NCI-H1436 treated with DMSO at 0.1 percent for 48 hours (cell line): ENCODE measurements around the gene ARMH4.

Experiments
- DNase-seq: peaks from one replicate; lab custom pipeline; 2025; lab: John Stamatoyannopoulos, UW

The ARMH4 gene

DNA sequence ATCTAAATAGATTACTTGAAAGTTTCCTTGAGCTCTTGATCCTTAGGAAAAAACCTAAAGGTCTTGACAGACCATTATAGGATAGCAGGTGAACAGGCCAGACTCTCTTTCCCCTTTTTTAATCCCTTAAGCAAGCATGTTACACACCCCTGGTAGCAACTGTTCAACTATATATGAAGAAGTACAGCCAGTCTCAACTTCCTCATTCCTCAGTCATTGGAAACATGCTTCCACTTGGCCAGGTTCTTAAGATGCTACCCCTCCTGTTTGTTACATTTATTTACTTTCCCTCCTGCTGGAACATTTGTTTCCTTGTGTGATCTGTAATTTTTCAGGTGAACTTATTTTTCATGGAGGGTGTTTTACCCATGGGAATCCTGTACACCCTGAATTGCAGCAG is 124.1 kb downstream of the ARMH4 start:
- no peak for DNase-seq

DNA sequence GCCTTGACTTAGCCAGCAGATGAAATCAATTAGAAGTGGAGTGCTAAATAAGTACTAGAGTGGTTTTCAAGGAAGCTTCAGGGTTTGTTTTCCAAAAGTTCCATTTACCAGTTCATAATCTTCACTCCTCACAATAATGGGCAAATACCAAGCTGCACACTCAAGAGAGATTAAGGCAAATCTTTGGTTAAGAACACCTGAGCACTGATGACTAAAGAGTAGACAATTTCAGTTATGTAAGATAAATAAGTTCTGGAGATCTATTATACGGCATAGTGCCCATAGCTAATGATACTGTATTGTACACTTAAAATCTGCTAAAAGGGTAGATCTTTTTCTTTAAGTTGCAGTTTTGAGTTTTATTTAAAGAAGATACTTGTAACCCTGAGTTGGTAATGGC is 125.0 kb downstream of the ARMH4 start:
- no peak for DNase-seq

DNA sequence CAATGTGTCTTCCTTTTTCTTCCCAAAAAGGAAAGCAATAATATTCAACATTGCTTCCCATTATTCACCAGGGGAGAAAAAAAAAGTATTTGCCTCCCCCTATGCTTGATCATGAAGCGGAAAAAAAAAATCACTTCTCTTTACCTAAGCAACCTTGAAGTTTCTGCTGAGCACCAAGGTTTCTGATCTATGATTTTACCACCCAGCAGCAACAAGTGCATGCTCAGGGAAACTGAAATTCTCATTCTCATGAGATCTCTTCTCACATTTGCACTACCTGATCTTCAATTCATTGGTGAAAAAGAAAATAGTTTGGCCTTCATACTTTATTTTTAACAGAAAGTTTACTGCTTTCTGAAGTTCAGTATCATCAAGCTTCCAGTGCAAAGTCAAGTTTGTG is 125.8 kb downstream of the ARMH4 start:
- no peak for DNase-seq

DNA sequence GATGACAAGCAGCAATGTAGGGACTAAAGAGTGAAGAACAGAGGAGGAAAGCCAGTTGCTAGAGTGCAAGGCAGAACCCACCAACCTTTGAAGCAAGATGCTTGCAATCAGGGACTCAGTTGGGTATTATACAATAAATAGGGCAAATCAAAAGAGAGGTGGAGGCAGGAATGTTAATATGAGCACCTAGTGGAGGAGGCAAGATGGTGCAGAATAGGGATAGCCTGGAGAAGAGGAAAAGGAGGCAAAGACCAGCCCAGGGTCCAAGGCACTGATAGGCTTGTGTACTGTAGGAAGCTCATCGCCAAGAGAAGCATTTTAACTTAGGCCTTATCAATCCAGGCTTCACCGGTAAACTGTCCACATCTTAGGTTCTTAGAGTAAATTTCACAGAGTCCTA is 137.2 kb downstream of the ARMH4 start:
- DNase-seq, result no peak

DNA sequence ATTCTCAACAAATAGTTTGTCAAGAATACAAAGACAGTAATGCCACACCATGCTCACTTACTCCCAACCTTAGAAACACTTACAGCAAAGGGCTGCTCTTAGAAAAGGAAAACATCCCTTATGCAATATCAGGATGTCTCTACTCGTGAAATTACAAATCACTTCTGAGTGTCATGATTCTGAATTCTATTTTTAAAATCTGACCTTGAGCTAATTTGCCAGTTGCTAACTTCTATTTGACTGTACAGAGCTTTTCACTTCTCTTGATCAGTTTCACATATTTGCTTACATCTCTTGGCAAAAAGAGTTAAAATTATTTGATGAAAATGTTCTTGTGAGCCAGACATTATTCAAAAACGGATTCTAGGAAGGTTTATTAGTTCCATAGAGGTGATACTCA is 149.4 kb downstream of the ARMH4 start:
- DNase-seq, result no peak

DNA sequence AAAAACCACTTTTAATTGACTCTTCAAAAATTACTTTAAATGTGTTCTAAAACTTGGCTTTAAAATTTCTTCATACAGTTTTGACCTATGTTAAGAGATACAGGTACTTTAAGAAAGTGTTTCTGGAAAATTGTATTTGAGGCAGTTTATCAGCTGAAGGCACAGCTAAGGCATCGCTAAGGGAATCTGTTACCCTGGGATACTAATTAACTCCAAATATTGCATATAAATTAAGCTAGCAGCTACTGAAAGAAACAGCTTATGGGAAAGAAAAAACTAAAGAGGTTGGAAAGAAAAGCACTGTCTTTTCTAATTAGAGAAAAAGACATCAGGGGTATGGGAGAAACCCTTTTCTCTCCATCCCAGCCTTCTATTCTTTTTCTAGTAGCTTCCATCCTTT is 152.0 kb downstream of the ARMH4 start:
- no peak for DNase-seq

DNA sequence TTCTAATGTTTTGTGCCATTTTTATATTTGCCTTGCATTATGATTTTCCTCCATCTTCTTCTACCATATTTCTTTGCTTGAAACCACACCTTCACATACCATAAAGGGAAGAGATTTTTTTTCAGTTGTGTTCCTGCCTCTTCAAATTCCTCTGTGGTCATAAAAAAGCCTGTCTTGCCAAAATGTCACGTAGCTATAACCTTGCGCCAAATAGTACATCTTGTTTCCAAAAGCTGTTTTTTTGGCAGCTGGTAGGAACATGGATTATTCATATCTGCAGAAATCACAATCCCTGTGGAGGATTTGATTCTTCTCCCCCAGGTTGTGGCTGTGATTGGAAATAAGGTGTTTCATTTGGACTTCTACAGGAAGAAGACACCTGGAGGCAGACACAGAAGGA is 152.5 kb downstream of the ARMH4 start:
- no peak for DNase-seq

DNA sequence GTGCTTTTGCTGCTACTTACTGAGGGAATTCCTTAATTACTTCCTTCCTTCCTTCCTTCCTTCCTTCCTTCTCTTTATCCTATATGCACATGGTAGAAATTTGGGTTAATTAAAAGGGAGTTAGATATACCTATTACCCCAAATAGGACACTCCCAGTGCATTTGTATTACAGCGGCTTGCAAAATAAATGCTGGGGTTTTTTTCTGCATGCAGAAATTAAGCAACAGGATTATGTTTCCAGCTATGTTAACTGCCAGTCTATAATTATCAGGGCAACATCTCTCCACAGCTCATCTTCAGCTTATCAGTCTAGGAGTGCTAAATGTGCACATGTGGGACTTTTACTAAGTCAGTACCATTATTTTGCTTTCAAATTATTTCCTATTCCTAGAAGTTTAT is 153.2 kb downstream of the ARMH4 start:
- no peak for DNase-seq

DNA sequence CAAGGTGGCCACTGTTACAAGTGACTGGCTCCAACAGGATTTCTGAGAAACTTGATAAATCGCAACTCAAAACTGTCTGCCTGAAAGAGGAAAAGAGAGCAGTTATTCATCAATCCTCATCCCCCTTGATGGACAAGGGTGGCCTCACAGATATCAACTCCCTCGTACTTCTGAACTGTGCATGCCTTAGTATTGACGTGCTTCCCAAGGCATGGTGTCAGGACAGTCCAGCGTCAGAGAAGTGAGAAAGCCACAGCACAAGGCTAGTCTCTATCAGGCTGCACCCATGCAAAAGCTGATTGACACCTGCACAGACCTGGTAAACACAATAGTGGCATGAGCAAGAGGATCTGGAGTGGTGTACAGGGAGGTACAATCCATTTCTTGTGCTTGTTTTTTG is 160.7 kb downstream of the ARMH4 start:
- no peak for DNase-seq

DNA sequence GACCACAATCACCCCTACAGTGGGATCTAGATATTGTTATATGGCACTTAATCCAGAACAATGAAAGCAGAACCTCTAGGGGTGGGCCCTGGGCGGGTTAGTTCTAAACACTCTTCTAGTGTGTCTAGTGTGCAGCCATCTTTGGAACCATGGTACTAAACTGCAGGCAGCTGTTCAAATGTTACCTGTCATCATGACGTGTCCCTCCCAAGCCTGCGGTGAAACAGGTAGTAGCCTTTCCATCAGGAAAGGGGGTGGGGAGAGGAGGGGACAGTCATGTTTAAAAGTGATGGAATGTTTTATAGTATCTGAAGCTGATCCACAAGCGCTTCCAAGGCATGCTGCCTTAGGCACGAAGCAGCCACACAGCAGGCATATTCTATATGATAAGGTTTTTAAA is 163.6 kb downstream of the ARMH4 start:
- DNase-seq, result no peak

DNA sequence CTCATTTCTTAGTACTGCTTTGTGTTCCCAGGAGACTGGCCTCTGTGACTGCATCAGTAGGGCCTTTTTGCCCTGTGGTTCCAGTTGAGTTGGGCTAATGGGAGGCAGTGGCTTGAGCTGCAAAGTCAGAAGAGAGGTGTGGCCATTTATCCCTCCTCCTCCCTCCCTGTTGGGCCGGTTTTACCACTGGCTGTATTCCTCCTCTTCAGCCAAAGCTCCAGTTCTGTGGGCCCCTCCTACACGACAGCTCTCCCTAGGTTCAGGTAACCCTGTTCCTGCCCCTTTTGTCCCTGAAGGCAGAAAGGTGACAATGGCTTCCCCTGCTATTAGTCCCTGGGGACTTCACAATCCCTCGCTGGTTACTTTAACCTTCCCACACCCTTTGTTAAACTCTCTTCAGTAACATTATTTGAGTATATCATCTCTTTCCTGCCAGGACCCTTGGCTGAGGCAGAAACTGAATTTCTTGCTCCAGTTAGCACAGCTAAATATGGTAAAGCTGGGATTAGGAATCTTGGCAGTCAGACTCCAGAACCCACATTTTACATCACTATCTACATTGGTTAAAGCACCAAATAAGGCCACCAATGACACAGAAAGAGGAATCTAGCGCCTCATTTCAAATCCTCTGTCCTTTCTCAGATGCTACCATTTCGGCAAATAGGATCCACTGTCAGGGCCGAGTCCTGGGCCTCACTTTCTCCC is 164.3 kb downstream of the ARMH4 start:
- no peak for DNase-seq

DNA sequence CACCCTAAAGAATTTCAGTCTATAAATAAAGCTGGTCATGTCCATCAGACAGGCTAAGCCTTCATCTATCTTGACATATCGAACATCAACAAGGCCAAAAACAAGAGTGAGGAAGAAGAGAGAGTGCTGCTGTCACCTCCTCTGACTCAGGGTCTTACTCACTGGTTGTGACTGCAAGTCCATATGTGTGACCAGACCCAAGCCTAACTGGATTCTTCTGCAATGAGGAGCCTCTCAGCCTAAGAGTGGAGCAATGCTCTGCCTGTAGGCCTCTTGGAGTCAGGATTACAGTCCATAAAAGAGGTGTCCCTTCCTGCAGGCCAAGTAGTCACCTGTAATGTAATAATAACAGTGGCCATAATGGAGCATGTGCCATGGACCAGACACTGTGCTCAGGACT is 165.0 kb downstream of the ARMH4 start:
- no peak for DNase-seq

DNA sequence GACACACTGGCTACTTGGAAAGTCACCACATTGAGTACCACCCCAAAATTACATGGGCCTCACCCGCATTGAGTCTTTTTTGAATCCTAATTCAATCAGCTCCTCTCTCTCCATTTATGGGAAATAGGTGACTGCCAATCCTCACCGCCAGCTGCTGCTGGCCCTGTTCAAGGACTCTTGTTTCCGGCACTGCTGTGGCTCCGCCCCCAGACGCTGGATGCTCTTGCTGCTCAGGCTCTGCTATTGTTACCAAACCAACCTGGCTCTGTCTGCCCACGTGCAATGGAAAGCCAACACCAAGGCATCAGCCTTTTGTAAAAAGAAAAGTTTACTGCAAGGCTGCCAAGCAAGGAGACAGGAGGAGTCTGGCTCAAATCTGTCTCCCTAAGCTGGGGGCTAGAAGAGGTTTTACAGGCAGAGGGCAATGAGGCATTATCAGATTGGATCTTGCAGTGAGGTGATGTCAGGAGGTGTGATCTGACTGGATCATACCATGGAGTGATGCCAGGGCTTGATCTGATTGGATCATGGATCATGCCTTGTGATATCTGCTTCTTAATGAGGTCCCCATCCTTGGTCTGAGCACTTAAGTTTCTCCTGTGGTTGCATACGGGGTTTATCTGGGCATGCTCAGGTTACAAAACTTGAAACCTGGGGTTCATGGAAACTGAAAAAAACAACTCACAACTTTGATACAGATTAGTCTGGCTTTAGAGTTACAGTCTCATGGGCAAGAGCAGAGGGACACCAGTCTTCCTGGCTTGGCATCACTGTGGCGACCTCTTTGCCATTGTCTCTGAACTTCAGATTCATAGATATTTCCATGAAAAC is 169.0 kb downstream of the ARMH4 start:
- peak; percentile 98 for DNase-seq

DNA sequence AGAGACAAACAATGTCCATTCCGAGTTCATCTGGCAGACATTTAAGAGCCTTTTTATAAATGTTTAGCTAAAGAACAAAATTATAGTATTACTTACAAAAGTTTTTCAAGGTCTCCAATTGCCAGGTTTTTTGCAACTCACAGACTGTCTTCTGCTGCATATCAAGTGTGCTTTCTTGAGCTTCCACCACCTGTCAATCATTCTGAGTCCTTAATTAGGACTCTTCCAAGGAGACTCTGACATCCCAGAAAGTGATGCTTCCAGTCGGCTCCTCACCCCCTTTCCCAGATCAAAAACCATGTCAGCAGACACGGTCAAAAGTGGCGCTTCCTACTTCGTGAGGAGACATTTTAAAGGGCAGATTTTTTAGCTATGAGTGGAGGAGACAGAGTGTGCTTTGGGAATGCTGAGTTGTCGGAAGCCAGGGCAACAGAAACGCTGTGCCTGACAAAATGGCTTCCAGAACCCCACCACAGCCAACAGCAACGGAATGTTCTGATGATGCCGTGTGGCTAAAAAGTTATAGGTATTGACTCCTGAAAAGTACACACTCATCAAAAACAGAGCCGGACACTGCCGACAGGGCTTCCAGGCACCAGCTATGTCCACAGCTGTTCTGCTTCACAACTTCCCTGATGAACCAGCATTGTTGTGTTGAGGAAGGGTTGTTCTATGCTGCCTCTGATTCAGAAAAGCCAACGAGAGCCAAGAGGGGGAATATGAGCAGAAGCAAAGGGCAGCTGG is 170.0 kb downstream of the ARMH4 start:
- no peak for DNase-seq

DNA sequence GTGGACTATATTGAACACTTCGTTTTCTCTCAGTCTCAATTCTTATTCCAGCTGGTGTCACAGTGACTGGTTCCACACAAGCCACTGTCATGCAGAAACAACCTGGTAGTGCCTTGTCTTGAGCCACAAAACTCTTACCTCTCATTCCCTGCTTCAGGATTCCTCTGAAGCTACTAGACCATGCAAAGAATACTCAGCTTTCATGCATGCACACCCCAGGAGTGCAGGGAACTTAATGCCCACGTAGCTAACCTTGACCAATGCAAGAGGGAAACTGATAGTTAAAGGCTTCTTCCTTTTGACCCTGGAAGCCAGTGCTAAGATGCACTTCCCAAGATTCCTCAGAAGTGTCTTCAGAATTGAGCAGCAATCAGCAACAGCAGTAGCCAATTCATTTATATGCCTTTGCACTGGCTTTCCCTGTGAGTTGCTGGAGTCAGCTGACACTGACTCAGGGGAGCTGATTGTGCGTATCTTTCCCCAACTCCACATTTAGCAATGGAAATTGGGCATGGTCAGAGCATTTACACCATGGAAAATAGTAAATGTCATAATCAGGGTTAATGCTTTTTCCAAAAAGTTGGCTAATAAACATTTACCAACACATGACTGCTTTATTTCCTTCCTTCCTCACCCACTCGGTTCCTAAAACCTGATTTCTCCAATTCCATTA is 172.5 kb downstream of the ARMH4 start:
- DNase-seq, result no peak

DNA sequence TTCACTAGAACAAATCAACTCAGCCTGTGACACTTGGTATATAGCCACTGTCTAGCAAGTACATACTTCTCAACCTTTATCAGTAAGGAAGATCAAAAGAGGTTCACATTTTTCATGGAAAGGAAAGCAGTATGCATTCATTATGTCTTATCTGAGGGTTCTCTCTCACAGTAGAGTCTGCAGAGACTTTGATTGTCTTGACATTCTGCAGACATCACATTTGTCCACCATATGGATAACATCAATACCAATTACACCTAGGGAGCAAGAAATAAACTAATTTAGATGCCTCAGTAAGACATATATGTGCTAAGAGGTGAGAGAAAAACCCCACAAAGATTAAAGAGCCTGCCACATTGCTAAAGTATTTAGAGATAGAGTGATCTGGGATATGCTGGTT is 175.3 kb downstream of the ARMH4 start:
- DNase-seq, result no peak

DNA sequence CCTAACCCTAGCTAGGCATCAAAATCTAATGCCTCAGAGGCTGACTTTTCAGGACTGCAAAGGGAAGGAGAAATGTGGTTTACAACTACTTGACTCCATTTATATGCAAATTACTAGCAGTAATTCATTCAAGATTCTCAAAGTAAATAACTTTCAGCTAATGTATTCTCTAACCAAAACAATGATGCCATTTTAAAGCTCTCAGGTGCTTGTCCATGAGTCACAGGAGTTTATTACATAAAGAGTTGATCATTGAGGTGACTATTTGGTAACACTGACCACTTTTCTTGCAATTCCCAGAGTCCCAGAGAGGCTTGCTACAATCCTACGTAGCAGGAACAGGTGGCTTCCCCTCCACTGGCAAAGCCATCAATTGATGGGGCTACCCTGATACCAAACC is 177.1 kb downstream of the ARMH4 start:
- no peak for DNase-seq

DNA sequence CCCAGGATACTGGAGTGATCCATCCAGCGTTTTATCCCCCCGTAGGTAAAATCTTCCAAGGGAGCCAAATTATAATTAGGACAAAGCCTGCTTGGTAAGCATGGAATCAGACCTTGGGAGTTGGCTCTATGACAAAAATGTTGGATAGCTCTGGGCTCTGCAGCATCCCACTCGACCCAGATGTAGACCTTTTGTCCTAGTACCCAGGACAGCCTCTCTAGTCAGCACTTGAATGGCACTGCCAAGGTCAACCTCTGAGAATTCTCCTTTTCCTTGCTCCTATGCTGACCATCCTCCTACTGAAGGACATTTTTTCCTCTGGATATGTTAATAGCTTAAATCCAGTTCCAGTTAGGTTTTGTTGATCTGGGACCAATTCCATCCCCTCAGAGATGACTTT is 181.4 kb downstream of the ARMH4 start:
- DNase-seq, result no peak

DNA sequence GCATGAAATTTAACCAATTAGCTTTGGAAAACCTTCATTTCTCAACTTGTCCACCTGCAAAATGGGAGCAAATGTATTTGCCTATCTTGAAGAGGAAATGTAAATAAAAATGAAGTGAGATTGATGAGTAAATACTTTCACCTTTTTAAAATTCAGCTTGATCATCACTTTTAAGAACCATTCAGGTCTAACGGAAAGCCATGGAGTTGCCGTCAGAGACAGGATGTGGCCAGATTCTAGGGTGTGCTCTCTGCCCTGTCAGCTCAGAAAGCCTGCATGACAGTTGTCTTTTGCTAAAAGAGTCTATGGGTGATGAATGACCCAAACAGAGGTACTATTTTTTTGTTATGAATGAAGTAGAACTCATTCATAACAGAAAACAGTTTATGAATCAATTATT is 181.8 kb downstream of the ARMH4 start:
- no peak for DNase-seq

DNA sequence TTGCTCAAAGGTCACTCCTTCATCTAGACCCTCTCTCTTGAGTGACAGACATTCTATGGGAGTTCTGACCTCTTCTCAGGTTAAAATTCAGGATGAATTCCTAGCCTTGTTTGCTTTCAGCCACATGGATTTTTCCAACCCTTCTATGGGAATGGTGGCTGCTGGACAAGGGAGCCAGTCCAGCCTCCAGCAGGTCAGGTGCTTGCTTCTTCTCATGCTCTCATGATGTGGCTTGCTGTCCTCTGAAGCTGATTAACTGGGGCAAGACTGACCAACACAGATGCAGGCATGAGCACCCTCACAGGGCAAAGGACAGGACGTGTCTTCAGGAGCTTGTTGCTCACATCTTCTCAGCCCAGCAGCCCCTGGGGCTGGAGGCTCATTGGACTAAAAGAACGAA is 188.9 kb downstream of the ARMH4 start:
- DNase-seq, result no peak

DNA sequence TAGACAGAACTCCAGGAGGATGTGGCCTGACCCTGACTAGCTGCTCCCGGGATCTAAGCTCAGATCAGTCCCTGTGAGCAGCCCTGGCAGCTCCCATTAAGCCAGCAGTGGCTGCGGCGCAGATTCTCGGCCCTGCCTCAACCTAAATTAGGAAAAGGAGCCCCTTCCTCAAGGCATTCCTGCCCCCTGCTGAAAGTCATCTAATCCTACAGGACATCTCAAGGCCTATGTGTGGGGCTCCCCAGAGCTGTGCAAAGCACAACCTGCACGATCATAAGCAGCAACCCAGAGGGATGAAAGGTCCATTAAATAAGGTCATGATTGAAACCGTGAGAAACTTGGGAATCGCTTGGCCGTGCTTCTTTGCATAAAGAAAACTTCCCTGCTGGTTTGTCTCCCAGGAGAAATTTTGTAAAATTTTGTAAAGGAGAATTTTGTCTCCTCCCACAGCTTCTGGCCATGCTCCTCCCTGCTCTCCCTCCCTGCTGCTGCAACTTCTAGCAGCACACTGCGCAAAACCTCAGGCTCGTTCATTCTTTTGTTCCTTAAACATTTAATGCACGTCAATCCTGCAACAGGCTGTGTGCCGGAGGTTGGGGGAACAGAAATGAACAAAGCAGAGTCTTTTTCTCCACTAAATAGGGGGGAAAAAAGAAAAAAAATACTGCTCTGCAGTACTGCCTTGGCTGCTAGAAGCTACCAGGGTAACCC is 189.5 kb downstream of the ARMH4 start:
- DNase-seq, result no peak

DNA sequence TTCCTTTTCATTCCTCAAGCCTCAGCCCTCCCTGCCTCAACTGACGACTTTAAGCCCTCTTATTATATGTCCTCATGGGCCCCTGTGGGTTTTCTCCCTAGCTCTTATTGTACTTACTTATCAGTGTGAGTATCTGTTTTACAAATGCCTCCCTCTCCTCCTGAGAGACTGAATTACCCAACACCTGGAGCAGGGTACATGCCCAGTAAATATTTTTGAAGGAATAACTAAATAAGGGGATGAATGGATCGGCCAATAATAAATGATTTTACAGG is 190.3 kb downstream of the ARMH4 start:
- no peak for DNase-seq
